Left lung (tissue), 10 donors: Measurements from ENCODE around the gene MYO1A. TPM values are rescaled to one million over a fixed set of nuclear protein-coding genes. Genes with fewer than 3 reads are reported as not detected.
A peak's percentile ranks its signal among the peaks of the same experiment; 100 is the strongest.

Source experiments
- ATAC-seq: fragments of 200-7000 bp; cut with Tn5 transposase; one replicate; pipeline ENCODE4 v1.9.1; 2020; ENCODE audit warnings: moderate library complexity
- DNase-seq, 4 donors: peaks; one replicate each; pipeline ENCODE4 v3.0.0-alpha.2; 2013 to 2020
- H3K27ac ChIP-seq, 2 donors: fragments of 200-600 bp; sonication (generic) in 1 of 2; one replicate each; pipeline versions ENCODE4 v1.5.0 to v1.8.0; 2020 to 2021
- H3K27me3 ChIP-seq, 2 donors: fragments of 200-600 bp; sonication (generic) in 1 of 2; one replicate each; pipeline versions ENCODE4 v1.5.0 to v1.8.0; 2020 to 2021
- H3K36me3 ChIP-seq, 2 donors: fragments of 200-600 bp; sonication (generic) in 1 of 2; one replicate each; pipeline versions ENCODE4 v1.5.0 to v1.8.0; 2020 to 2021
- H3K4me1 ChIP-seq, 2 donors: fragments of 200-600 bp; one replicate each; pipeline ENCODE4 v1.8.0; 2021
- H3K4me3 ChIP-seq, 2 donors: fragments of 200-600 bp; sonication (generic) in 1 of 2; one replicate each; pipeline versions ENCODE4 v1.5.0 to v1.8.0; 2020 to 2021; ENCODE audit warnings: mild to moderate bottlenecking in 1 of 2
- H3K9me3 ChIP-seq, 2 donors: fragments of 200-600 bp; sonication (generic) in 1 of 2; one replicate each; pipeline versions ENCODE4 v1.5.0 to v1.8.0; 2020 to 2021
- intact Hi-C, 2 donors: fragments of 100-400 bp; cut with DNase I; formaldehyde crosslinking; loops; one replicate each; pipeline versions ENCODE4 v1.11.2 to v1.14.2; 2022
- polyA plus RNA-seq, 6 donors: library from polyadenylated mRNA; unstranded; fragments of 120-200 nt; gene quantifications; one replicate each; pipeline ENCODE4 v1.2.1, GENCODE V29; 2013; ENCODE audit not compliant: insufficient read length in 6 of 6
- total RNA-seq, 2 donors: library from RNA; stranded (reverse); fragmentation: NEBNext Ultra II Directional; extraction: Animal tissue kit (Norgen Biotek cat#: 25700); gene quantifications; one replicate each; pipeline ENCODE4 v1.2.1, GENCODE V29; 2021
- TF ChIP-seq, protein P1 (sequence below), 2 donors: fragments of 200-600 bp; sonication (generic) in 1 of 2; IDR thresholded peaks; one replicate each; pipeline versions ENCODE4 v1.5.0 to v1.8.0; 2021; ENCODE audit warnings: antibody characterized with exemption in 2 of 2
- donor health status: DM: no; HTN: yes; CAD: no.
- donor health status: DM: no; HTN: no; CAD: no.

The MYO1A gene
- total and polyA plus RNA-seq, 8 donors = 0.07 to 0.29 (median 0.19) TPM; not detected in 2

DNA sequence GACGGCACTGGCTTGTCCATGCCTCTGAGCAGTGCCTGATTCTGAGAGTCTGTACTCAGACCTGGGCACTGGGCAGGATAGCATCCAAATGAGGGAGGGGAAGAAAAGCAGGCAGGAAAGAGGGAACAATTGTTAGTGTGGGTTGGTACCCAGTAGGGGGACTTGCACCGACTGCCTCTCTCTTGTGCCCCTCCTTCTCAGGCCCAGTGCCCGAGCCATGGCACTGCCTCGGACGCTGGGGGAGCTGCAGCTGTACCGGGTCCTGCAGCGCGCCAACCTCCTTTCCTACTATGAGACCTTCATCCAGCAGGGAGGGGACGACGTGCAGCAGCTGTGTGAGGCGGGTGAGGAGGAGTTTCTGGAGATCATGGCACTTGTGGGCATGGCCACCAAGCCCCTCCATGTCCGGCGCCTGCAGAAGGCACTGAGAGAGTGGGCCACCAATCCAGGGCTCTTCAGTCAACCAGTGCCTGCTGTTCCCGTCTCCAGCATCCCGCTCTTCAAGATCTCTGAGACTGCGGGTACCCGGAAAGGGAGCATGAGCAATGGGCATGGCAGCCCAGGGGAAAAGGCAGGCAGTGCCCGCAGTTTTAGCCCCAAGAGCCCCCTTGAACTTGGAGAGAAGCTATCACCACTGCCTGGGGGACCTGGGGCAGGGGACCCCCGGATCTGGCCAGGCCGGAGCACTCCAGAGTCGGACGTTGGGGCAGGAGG, 41.2 kb upstream of the MYO1A start:
- Histone ChIP-seq H3K27ac (peak overlapping the region; percentile 97 to 100), H3K36me3 (peaks cover 0 to 46% of the 10 kb centered on the region in 2 donors), H3K27me3 (peaks cover 0 to 6% of the 10 kb centered on the region in 2 donors), H3K4me1 (peaks cover 30 to 75% of the 10 kb centered on the region in 2 donors), H3K4me3 (peak overlapping the region; percentile 80 to 87), H3K9me3 (no peaks in the 10 kb centered on the region)
- intact Hi-C loops = no loop called here
- ATAC-seq = no peak
- TF ChIP-seq, protein P1, sequence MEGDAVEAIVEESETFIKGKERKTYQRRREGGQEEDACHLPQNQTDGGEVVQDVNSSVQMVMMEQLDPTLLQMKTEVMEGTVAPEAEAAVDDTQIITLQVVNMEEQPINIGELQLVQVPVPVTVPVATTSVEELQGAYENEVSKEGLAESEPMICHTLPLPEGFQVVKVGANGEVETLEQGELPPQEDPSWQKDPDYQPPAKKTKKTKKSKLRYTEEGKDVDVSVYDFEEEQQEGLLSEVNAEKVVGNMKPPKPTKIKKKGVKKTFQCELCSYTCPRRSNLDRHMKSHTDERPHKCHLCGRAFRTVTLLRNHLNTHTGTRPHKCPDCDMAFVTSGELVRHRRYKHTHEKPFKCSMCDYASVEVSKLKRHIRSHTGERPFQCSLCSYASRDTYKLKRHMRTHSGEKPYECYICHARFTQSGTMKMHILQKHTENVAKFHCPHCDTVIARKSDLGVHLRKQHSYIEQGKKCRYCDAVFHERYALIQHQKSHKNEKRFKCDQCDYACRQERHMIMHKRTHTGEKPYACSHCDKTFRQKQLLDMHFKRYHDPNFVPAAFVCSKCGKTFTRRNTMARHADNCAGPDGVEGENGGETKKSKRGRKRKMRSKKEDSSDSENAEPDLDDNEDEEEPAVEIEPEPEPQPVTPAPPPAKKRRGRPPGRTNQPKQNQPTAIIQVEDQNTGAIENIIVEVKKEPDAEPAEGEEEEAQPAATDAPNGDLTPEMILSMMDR (IDR thresholded peaks at IDR 0.05) = no peak
- DNase-seq = no peak

DNA sequence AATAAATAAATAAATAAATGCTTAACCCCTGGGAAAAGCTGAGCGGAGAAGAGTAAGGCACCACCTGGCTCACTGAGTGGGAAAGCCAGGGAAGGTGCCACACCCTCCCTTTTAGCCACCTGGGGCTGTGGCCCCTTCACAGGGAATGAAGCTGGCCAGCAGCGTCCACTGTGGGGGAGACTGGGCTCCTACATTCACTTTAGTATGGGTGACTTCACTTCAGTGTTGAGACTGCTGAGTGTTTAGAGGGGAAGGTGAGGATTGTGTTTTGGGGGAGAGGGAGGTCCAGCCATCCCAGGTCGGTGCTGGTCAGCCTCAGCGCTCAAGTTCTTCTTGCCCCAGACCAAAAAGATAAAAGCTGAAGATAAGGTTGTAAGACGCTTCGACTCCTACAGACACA, 40.6 kb upstream of the MYO1A start:
- Histone ChIP-seq H3K36me3 (peaks cover 0 to 40% of the 10 kb centered on the region in 2 donors), H3K4me3 (peak overlapping the region; percentile 80 to 87), H3K27ac (peak overlapping the region; percentile 97 to 100), H3K4me1 (peaks cover 36 to 80% of the 10 kb centered on the region in 2 donors), H3K9me3 (no peaks in the 10 kb centered on the region), H3K27me3 (peaks cover 0 to 6% of the 10 kb centered on the region in 2 donors)
- DNase-seq (no peak), ATAC-seq (no peak)
- TF ChIP-seq, protein P1 (IDR thresholded peaks at IDR 0.05) = no peak
- intact Hi-C loops = no loop called here

DNA sequence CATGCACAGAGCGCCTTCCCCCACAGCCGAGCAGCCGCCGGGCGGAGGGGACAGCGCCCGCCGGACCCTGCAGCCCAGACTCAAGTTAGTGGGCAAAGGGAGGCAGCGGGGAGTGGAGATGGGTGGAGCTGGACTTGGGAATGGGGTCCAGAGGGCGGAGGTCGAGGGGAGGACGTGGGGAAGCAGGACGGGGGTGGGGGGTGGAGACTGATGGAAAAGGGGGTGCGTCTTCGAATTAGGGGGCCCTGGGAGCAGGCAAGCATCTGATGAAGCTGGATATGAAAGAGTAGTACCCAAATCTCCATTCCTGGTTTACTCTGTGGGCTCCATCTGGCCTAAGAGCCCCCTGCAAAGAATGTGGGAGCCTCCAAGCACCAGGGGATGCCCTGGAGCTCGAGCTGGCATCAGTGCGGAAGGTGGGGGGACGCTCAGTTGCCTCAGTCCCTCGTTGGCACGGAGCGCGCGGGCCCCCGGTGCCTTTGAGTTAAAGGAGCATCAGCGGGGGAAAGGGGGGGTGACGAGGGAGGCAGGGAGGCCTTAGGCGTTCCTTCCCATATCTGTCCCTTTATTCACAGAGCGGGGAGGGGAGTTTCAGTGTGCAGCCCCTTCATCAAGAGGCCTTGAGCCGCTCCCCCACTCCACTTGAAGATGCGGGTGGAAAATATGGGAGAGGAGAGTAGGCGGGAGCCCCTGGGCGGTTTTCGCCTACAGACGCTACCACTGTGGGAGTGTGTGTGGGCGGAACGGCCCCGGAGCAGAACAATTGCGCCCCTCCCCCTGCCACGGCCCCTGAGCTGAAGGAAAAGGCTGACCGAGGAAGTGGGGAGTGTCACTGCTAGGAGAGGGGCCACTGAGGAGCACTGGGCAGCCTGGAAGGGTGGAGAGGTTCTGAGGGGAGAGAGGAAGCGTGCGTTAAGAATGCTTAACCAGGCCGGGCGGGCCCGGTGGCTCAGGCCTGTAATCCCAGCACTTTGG, 39.6 kb upstream of the MYO1A start:
- intact Hi-C loops = no loop called here
- Histone ChIP-seq H3K27me3 (peaks cover 0 to 6% of the 10 kb centered on the region in 2 donors), H3K4me1 (peaks cover 38 to 75% of the 10 kb centered on the region in 2 donors), H3K4me3 (peak overlapping the region; percentile 80 to 87), H3K27ac (peak overlapping the region; percentile 97 to 100), H3K9me3 (no peaks in the 10 kb centered on the region), H3K36me3 (peaks cover 0 to 31% of the 10 kb centered on the region in 2 donors)
- DNase-seq (peak; percentile 65 to 90 (median 85)), ATAC-seq (peak; percentile 13)
- TF ChIP-seq, protein P1 (IDR thresholded peaks at IDR 0.05) = no peak

DNA sequence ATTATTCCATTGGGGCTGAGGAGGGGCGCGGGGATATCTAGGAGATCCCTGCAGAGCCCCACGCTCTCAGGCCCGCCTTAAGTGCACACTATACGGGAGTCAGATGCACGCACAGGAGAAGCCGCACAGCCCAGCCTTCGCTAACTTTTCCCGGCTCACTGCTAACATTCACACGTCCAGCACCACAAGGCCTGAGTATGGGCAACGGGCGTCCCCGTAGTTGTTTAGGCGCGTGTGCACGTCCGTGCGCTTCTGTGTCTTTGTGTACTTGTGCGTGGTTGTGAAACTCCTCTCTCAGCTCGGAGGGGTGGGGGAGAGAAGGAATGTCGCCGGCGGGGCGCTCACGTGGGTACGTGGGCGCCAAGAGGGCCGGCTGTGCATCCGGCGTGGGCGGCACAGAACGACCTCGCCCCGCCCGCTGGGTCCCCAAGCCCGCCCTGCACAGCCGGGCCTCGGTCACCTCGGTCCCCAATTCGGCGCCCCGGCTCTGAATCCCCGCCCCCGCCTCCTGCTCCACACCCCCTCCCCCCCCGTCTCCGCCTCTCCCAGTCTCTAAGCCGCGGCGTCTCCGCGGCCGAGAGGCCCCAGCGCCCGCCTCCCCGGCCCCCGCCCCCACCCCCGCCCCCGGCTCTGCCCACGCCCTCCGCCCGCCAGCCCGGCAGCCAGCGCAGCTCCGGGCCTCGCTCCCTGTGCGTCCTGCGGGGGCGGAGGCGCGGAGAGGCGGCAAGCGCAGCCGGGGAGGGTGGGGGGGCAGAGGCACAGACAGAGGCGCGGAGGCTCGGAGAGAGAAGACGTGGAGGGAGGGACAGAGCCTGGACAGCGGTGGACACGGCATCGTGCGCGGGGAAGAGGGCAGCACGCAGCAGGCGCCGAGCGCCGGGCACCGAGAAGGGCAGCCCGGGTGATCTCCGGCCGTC, 38.7 kb upstream of the MYO1A start, which contains the start of gene NAB2:
TSS of gene NAB2 (plus strand) at position 761 of the 917 bp plus-strand sequence. CDS start 158 bp downstream, outside the sequence.
- Histone ChIP-seq H3K36me3 (peaks cover 0 to 28% of the 10 kb centered on the region in 2 donors), H3K9me3 (no peaks in the 10 kb centered on the region), H3K4me1 (peaks cover 30 to 65% of the 10 kb centered on the region in 2 donors), H3K4me3 (peak within 1 kb of the TSS; percentile 80 to 87), H3K27me3 (peaks cover 0 to 6% of the 10 kb centered on the region in 2 donors), H3K27ac (peak within 1 kb of the TSS; percentile 97 to 100)
- intact Hi-C loops = no loop called here
- TF ChIP-seq, protein P1 (IDR thresholded peaks at IDR 0.05) = no peak
- peak; percentile 95 to 99 (median 98) for DNase-seq
- peak; percentile 65 for ATAC-seq
